Measurements from ENCODE around the gene ANKRD33B.

DNA sequence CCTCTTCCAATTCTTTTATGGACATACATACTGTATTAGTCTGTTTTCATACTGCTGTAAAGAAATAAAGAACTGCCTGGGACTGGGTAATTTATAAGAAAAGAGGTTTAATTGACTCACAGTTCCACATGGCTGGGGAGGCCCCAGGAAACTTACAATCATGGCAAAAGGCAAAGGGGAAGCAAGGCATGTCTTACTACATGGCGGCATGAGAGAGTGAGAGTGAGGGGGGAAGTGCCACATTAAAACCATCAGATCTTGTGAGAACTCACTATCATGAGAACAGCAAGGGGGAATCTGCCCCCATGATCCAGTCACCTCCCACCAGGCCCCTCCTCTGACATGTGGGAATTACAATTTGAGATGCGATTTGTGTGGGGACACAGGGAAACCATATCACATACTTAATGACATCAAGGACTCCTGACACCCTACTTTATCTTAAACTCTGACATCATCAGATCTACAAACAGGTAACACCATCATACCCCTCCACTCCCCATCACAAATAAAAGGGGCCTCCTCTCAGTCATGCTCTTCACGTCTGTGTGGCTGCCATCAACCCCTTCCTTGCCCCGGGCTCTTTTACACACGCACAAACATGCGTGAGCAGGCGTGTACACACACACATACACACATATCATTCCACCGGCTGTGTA lies 9.7 kb downstream of the ANKRD33B start:
- TF ChIP-seq, protein P1, sequence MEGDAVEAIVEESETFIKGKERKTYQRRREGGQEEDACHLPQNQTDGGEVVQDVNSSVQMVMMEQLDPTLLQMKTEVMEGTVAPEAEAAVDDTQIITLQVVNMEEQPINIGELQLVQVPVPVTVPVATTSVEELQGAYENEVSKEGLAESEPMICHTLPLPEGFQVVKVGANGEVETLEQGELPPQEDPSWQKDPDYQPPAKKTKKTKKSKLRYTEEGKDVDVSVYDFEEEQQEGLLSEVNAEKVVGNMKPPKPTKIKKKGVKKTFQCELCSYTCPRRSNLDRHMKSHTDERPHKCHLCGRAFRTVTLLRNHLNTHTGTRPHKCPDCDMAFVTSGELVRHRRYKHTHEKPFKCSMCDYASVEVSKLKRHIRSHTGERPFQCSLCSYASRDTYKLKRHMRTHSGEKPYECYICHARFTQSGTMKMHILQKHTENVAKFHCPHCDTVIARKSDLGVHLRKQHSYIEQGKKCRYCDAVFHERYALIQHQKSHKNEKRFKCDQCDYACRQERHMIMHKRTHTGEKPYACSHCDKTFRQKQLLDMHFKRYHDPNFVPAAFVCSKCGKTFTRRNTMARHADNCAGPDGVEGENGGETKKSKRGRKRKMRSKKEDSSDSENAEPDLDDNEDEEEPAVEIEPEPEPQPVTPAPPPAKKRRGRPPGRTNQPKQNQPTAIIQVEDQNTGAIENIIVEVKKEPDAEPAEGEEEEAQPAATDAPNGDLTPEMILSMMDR (IDR thresholded peaks at IDR 0.05) = no peak
- no peak for TF ChIP-seq POLR2A (IDR thresholded peaks at IDR 0.05)
